Cardiac fibroblast (primary cell): Measurements from ENCODE around the gene CRTC3.
A peak's percentile ranks its signal among the peaks of the same experiment; 100 is the strongest.

Source experiments
- DNase-seq, 2 donors: peaks; one replicate each; pipeline versions ENCODE4 v3.0.0 to v3.0.0-alpha.2; 2010; ENCODE audit warnings: low read depth in 2 of 2
- H3K4me3 ChIP-seq, 2 donors: replicated peaks in 1 of 2; 1 replicate in 1 of 2; 2 replicates in 1 of 2; pipeline ENCODE4 v1.5.1; 2011; ENCODE audit warnings: low read depth in 2 of 2, low read length in 2 of 2, mild to moderate bottlenecking in 2 of 2, moderate library complexity in 1 of 2
- TF ChIP-seq, protein P1 (sequence below): IDR thresholded peaks from one replicate; pipeline ENCODE4 v1.5.1; 2011; ENCODE audit warnings: low read depth, mild to moderate bottlenecking, low read length, inconsistent platforms

Gene CRTC3

GRCh38 chr15:90597577-90597976 lies 67.9 kb downstream of the CRTC3 start:
- TF ChIP-seq, protein P1, sequence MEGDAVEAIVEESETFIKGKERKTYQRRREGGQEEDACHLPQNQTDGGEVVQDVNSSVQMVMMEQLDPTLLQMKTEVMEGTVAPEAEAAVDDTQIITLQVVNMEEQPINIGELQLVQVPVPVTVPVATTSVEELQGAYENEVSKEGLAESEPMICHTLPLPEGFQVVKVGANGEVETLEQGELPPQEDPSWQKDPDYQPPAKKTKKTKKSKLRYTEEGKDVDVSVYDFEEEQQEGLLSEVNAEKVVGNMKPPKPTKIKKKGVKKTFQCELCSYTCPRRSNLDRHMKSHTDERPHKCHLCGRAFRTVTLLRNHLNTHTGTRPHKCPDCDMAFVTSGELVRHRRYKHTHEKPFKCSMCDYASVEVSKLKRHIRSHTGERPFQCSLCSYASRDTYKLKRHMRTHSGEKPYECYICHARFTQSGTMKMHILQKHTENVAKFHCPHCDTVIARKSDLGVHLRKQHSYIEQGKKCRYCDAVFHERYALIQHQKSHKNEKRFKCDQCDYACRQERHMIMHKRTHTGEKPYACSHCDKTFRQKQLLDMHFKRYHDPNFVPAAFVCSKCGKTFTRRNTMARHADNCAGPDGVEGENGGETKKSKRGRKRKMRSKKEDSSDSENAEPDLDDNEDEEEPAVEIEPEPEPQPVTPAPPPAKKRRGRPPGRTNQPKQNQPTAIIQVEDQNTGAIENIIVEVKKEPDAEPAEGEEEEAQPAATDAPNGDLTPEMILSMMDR, result no peak
- H3K4me3 ChIP-seq, result no peak overlapping the region
- peak in 1 of 2 donors; percentile 12 for DNase-seq

DNA sequence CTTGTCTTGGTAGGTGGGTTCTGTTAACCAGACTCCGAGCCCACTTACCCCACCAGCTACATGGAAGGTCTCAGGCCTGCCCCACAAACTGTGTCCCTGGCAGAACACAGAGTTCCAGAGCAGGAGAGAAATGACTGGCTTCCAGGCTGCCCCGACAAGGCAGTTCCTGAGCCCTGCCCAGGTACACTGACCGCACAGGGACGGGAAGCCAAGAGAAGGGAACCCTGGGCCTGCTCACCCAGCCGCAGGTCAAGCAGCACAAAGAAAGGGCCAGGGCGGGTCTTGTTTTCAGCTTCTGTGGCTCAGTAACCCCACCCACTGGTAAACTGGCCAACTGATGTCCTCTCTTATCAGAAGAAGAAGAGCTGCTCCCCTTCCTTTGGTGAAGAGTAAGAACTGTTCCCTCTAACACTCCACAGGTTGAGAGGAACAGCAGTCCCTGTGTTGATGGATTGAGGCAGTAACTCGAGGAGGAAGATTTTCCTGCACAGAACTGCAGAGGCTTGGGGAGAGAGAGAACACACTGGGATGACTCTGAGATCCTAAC lies 68.4 kb downstream of the CRTC3 start:
- TF ChIP-seq, protein P1, result no peak
- DNase-seq, result peak; percentile 14 to 36
- H3K4me3 ChIP-seq, result no peak overlapping the region

DNA sequence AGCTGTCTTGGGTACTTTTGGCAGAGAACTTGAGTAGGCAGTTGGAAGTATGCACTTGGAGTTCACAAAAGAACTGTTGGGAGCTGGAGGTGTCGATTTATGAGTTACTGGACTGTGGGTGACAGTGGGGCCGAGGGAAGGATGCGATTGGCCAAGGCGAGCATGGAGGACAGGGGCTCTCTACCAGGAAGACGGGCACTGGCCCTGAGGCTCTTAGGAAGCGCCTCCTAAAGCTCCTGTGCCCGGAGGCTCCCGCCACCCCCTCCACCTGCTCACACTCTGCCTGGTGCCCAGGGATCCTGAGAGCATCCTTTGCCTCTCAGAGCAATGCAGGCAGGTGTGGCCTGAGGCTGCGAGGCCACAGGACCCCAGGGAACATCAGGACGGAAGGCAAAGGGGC lies 69.0 kb downstream of the CRTC3 start:
- no peak for DNase-seq
- TF ChIP-seq, protein P1, result no peak
- no peak overlapping the region for H3K4me3 ChIP-seq

GRCh38 chr15:90599116-90599515 lies 69.4 kb downstream of the CRTC3 start:
- TF ChIP-seq, protein P1, result no peak

DNA sequence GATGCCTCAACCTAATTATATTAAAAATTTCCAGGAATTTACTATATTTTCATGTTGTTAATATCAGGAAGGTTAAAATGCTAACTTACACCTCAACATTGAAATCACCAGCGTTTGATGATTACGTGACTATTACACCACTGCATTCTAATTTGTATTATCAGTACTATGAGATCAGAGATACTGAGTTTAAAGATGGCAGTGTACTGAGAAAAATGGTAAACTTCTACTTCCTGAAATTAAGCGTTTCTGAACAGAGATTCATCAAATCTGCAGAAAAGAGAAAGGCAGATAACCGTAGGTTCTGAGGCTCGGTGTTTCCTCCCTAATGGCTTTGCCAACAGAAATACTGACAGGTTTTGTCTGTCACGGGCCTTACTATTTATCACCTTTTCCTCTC lies 69.9 kb downstream of the CRTC3 start:
- DNase-seq, result no peak
- TF ChIP-seq, protein P1, result no peak

More at GRCh38 chr15:90599116-90599515, 69.4 kb downstream of the CRTC3 start:
- DNase-seq, result no peak
- no peak overlapping the region for H3K4me3 ChIP-seq

DNA sequence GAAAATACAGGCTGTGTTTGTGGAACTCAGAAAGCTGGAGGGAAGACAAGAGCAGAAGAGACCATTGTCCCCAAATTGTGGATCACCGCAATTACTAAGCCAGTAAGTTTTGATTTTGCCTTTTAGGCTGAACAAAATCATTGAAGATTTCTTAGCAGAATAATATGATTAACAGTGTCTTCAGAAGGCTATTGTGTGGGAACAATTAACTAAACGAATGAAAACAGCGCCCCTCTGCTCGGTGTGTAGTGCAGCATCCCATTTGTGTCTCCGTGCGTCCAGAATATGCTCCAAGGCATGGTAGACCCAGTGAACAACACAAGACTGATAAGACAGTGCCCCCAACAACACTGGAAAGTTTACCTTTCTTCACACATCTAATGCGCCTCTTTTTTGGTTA lies 71.2 kb downstream of the CRTC3 start:
- no peak for DNase-seq
- TF ChIP-seq, protein P1, result no peak
- H3K4me3 ChIP-seq, result no peak overlapping the region

More for the DNA sequence above, 69.9 kb downstream of the CRTC3 start:
- no peak overlapping the region for H3K4me3 ChIP-seq

GRCh38 chr15:90603893-90604292 lies 74.2 kb downstream of the CRTC3 start:
- H3K4me3 ChIP-seq, result no peak overlapping the region
- TF ChIP-seq, protein P1, result peak; percentile 66
- peak; percentile 50 to 59 for DNase-seq
